HT1080 (cell line): ENCODE data around the gene TLCD3B. TPM values are rescaled to one million over a fixed set of nuclear protein-coding genes. Genes with fewer than 3 reads are reported as not detected.

Experiments
- DNase-seq: peaks from one replicate; pipeline ENCODE4 v3.0.0-alpha.2; 2015; ENCODE audit warnings: low read depth
- total RNA-seq: library from RNA; depleted of rRNA; stranded (reverse); fragments of >200 nt; shearing (Covaris generic); gene quantifications from 2 replicates; pipeline ENCODE4 v1.2.3, GENCODE V29; 2014; rRNA removed

TLCD3B gene
- total RNA-seq, 1 experiment from 2014 or later, result 0.11 TPM

- DNase-seq, result no peak
These were observed 55.9 kb downstream of the TLCD3B start for GRCh38 chr16:29975134-29975538.

Other genes with a start within 250 kb of the TLCD3B start
- 120 and 122 TPM in 2 replicates for gene KIF22, start 240.5 kb downstream of the TLCD3B start, total RNA-seq
- gene MAZ, start 224.7 kb downstream of the TLCD3B start, total RNA-seq, result 289 and 412 TPM in 2 replicates
- gene PRRT2, start 219.1 kb downstream of the TLCD3B start, total RNA-seq, result 0.60 and 4.5 TPM in 2 replicates
- 51.3 and 56.5 TPM in 2 replicates for gene PAGR1, start 215.1 kb downstream of the TLCD3B start, total RNA-seq
- 96.4 and 101 TPM in 2 replicates for gene MVP, start 210.8 kb downstream of the TLCD3B start, total RNA-seq
- gene CDIPT, start 168.0 kb downstream of the TLCD3B start, total RNA-seq, result 77.2 and 80.9 TPM in 2 replicates
- 1.5 and 2.6 TPM in 2 replicates for gene SEZ6L2, start 131.7 kb downstream of the TLCD3B start, total RNA-seq
- 3.8 and 9.3 TPM in 2 replicates for gene ASPHD1, start 130.8 kb downstream of the TLCD3B start, total RNA-seq
- 4.1 and 4.3 TPM in 2 replicates for gene KCTD13, start 105.0 kb downstream of the TLCD3B start, total RNA-seq
- gene TMEM219, start 69.2 kb downstream of the TLCD3B start, total RNA-seq, result 38.0 and 39.0 TPM in 2 replicates
- 38.4 and 40.0 TPM in 2 replicates for gene TAOK2, start 57.4 kb downstream of the TLCD3B start, total RNA-seq
- 24.3 and 33.8 TPM in 2 replicates for gene HIRIP3, start 35.7 kb downstream of the TLCD3B start, total RNA-seq
- gene INO80E, start 35.0 kb downstream of the TLCD3B start, total RNA-seq, result 80.1 and 94.7 TPM in 2 replicates
- gene DOC2A, start 20.2 kb downstream of the TLCD3B start, total RNA-seq, result 0.10 and 0.63 TPM in 2 replicates
- gene C16orf92, start 8.1 kb downstream of the TLCD3B start, total RNA-seq, result not detected in 2 replicates
- gene ALDOA, start 34.5 kb upstream of the TLCD3B start, total RNA-seq, result 1,753 and 2,052 TPM in 2 replicates
- 217 and 241 TPM in 2 replicates for gene PPP4C, start 44.7 kb upstream of the TLCD3B start, total RNA-seq
- 0.59 and 0.90 TPM in 2 replicates for gene TBX6, start 60.7 kb upstream of the TLCD3B start, total RNA-seq
- gene YPEL3, start 64.9 kb upstream of the TLCD3B start, total RNA-seq, result 0.48 and 2.7 TPM in 2 replicates
- gene GDPD3, start 82.3 kb upstream of the TLCD3B start, total RNA-seq, result 0.06 and 2.1 TPM in 2 replicates
- 18.4 and 22.9 TPM in 2 replicates for gene MAPK3, start 91.9 kb upstream of the TLCD3B start, total RNA-seq
- 7.1 and 9.1 TPM in 2 replicates for gene CORO1A, start 152.3 kb upstream of the TLCD3B start, total RNA-seq
- 67.0 and 120 TPM in 2 replicates for gene BOLA2B, start 162.4 kb upstream of the TLCD3B start, total RNA-seq
- gene SLX1A, start 162.6 kb upstream of the TLCD3B start, total RNA-seq, result 93.6 and 98.4 TPM in 2 replicates
- 3.8 and 15.1 TPM in 2 replicates for gene SULT1A3, start 168.0 kb upstream of the TLCD3B start, total RNA-seq
- gene NPIPB13, start 217.2 kb upstream of the TLCD3B start, total RNA-seq, result 0.79 and 1.4 TPM in 2 replicates